ENCODE data around the gene GLT1D1. TPM values are rescaled to one million over a fixed set of nuclear protein-coding genes. Genes with fewer than 3 reads are reported as not detected.

The GLT1D1 gene
- total and polyA plus RNA-seq, 2 of the 8 experiments (the other 6 are each of a cell fraction or from before 2014, with no cell fraction given) = 1.5 to 3.6 TPM

GRCh38 chr12:128968668-128969067, 115.4 kb downstream of the GLT1D1 start (continued):
- TF ChIP-seq RXRA (IDR thresholded peaks at IDR 0.05; ENCODE audit: insufficient read depth, low read depth, low read length) = no peak
- no peak for TF ChIP-seq SP4 (IDR thresholded peaks at IDR 0.05; ENCODE audit: low read length)
- no peak for TF ChIP-seq CEBPB (IDR thresholded peaks at IDR 0.05; ENCODE audit: low read depth, low read length)
- TF ChIP-seq TEAD4 (IDR thresholded peaks at IDR 0.05; ENCODE audit: low read depth, low read length) = no peak
- TF ChIP-seq GTF2F1 (IDR thresholded peaks at IDR 0.05; ENCODE audit: borderline replicate concordance, low read depth, low read length) = no peak
- no peak for TF ChIP-seq ATF2 (IDR thresholded peaks at IDR 0.05; ENCODE audit: low read length)

All from H1 (cell line).